Panc1 (cell line): Measurements from ENCODE around the gene ZNF18. TPM values are rescaled to one million over a fixed set of nuclear protein-coding genes. Genes with fewer than 3 reads are reported as not detected.

Experiments used
- total RNA-seq: library from RNA; stranded (reverse); gene quantifications from one replicate; pipeline ENCODE4 v1.2.1, GENCODE V29; 2021; ENCODE audit not compliant: unreplicated experiment

ZNF18 gene
- total RNA-seq, 1 experiment from 2014 or later = 7.4 TPM

Other genes with a start within 250 kb of the ZNF18 start
- gene MAP2K4, start 23.4 kb upstream of the ZNF18 start, total RNA-seq = 16.8 TPM